ENCODE data around the gene ASPRV1.

- TF ChIP-seq CTCF (IDR thresholded peaks at IDR 0.05) (no peak), POLR2A (IDR thresholded peaks at IDR 0.05) (no peak), POLR2AphosphoS5 (IDR thresholded peaks at IDR 0.05) (no peak)
These were observed 13.1 kb downstream of the ASPRV1 start for GRCh38 chr2:69948032-69948962.
